WI38 (cell line): ENCODE measurements around the gene PSMA8.
"Not testable (repeated sequence)": the region's sequence is repeated elsewhere in the genome, so short reads cannot be mapped to it uniquely, and the experiment has no call there.

Experiments used
- H3K4me3 ChIP-seq: 2 replicates; pipeline ENCODE4 v1.5.1; 2011; ENCODE audit warnings: low read depth, mild to moderate bottlenecking, control low read depth, low read length
- TF ChIP-seq, protein P1 (sequence below): IDR thresholded peaks from 2 replicates; pipeline ENCODE4 v1.5.1; 2012; ENCODE audit warnings: low read depth, mild to moderate bottlenecking, control low read depth, low read length

Gene PSMA8

DNA sequence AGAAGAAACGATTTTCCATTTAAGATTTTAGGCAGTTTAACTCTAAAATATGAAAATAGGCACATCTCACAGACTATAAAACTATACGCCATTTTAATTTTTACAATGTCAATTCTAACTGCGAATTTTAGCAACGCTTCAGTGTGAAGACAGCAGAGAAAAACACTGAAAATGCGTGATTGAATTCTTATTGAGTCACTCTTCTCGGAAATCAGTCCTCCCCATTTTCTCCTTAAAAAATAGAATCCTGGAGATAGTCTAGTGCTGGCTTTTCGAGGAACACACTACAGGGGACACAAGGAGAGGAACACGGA is 92.2 kb downstream of the PSMA8 start:
- H3K4me3 ChIP-seq: peak overlapping the region; percentile 64
- TF ChIP-seq, protein P1, sequence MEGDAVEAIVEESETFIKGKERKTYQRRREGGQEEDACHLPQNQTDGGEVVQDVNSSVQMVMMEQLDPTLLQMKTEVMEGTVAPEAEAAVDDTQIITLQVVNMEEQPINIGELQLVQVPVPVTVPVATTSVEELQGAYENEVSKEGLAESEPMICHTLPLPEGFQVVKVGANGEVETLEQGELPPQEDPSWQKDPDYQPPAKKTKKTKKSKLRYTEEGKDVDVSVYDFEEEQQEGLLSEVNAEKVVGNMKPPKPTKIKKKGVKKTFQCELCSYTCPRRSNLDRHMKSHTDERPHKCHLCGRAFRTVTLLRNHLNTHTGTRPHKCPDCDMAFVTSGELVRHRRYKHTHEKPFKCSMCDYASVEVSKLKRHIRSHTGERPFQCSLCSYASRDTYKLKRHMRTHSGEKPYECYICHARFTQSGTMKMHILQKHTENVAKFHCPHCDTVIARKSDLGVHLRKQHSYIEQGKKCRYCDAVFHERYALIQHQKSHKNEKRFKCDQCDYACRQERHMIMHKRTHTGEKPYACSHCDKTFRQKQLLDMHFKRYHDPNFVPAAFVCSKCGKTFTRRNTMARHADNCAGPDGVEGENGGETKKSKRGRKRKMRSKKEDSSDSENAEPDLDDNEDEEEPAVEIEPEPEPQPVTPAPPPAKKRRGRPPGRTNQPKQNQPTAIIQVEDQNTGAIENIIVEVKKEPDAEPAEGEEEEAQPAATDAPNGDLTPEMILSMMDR: no peak

- peak within 1 kb of the TSS; percentile 64 for H3K4me3 ChIP-seq
- TF ChIP-seq, protein P1: no peak
Measured at GRCh38 chr18:26226229-26227050, 92.8 kb downstream of the PSMA8 start, which contains the start of gene TAF4B. Gene TAF4B (plus strand): TSS chr18:26226445. CDS start chr18:26226934, 489 bp downstream.

DNA sequence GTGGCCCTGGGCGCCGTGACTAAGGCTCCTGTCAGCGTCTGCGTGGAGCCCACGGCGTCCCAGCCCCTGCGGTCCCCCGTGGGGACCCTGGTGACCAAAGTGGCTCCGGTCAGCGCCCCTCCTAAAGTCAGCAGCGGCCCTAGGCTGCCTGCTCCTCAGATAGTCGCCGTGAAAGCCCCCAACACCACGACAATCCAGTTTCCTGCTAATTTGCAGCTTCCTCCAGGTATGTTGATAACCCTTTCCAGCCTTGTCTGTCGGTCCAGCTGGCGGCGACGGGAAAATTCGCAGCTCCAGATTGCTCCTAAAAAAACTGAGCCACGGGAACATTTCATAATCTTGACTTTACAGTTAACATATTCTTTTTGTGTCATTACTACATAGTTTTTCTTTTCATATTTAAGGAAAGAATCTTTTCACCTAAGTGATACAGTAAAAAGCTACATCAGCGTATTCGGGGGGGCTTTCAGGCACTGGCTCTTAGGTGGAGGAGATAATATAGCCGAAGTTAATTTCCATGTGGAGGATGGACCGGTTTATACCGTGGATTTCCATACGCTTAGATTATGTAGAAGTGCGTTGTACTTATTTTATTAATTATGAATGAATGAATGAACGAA is 93.5 kb downstream of the PSMA8 start:
- peak overlapping the region; percentile 64 for H3K4me3 ChIP-seq
- TF ChIP-seq, protein P1: no peak

- TF ChIP-seq, protein P1: no peak
- no peak overlapping the region for H3K4me3 ChIP-seq
Measured at GRCh38 chr18:26228562-26229260, 95.0 kb downstream of the PSMA8 start.

- TF ChIP-seq, protein P1: no peak
Measured at GRCh38 chr18:26230497-26230896, 96.8 kb downstream of the PSMA8 start.

GRCh38 chr18:26233208-26233607 is 99.5 kb downstream of the PSMA8 start:
- no peak overlapping the region for H3K4me3 ChIP-seq
- TF ChIP-seq, protein P1: no peak

More at GRCh38 chr18:26230497-26230896, 96.8 kb downstream of the PSMA8 start:
- H3K4me3 ChIP-seq: no peak overlapping the region

- H3K4me3 ChIP-seq: not testable (repeated sequence)
Measured at GRCh38 chr18:26237363-26237762, 103.7 kb downstream of the PSMA8 start.

- H3K4me3 ChIP-seq: not testable (repeated sequence)
Measured at GRCh38 chr18:26238718-26239117, 105.0 kb downstream of the PSMA8 start.

DNA sequence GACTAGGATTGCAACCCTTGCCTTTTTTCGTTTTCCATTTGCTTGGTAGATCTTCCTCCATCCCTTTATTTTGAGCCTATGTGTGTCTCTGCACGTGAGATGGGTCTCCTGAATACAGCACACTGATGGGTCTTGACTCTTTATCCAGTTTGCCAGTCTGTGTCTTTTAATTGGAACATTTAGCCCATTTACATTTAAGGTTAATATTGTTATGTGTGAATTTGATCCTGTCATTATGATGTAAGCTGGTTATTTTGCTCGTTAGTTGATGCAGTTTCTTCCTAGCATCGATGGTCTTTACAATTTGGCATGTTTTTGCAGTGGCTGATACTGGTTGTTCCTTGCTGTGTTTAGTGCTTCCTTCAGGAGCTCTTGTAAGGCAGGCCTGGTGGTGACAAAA is 108.7 kb downstream of the PSMA8 start:
- not testable (repeated sequence) for H3K4me3 ChIP-seq
